Motor neuron (in vitro differentiated cells): ENCODE data around the gene LY6G6D. TPM values are rescaled to one million over a fixed set of nuclear protein-coding genes. Genes with fewer than 3 reads are reported as not detected.
A peak's percentile ranks its signal among the peaks of the same experiment; 100 is the strongest.
"Not testable (repeated sequence)": the region's sequence is repeated elsewhere in the genome, so short reads cannot be mapped to it uniquely, and the experiment has no call there.

Experiments
- ATAC-seq, 8 experiments: fragments of 200-7000 bp; cut with Tn5 transposase; replicated peaks in 6 of 8; 2 replicates each; pipeline ENCODE4 v1.8.0; 2021; ENCODE audit warnings: mild to moderate bottlenecking in 8 of 8, moderate library complexity in 8 of 8
- H3K27ac ChIP-seq, 2 donors: fragments of 250-450 bp; sonication (Bioruptor Pico); 2 replicates each; pipeline ENCODE4 v1.9.0; 2021; ENCODE audit warnings: antibody characterized with exemption in 2 of 2, mild to moderate bottlenecking in 2 of 2, moderate library complexity in 1 of 2
- H3K4me1 ChIP-seq, 2 donors: fragments of 250-450 bp; sonication (Bioruptor Pico); replicated peaks in 1 of 2; 2 replicates each; pipeline ENCODE4 v1.6.1; 2021; ENCODE audit warnings: antibody characterized with exemption in 2 of 2, mild to moderate bottlenecking in 2 of 2, moderate library complexity in 1 of 2
- H3K4me3 ChIP-seq, 5 donors: fragments of 250-450 bp; sonication (Bioruptor Pico); 2 replicates each; pipeline ENCODE4 v1.9.0; 2021; ENCODE audit warnings: antibody characterized with exemption in 5 of 5, mild to moderate bottlenecking in 5 of 5, moderate library complexity in 4 of 5
- WGBS, 10 experiments: fragments of 450-650 bp; shearing (Covaris generic); methylation state at CpG; one replicate each; pipeline ENCODE4 v1.0.0; 2022; 5-methylcytosine and 5-hydroxymethylcytosine counted together
- in situ Hi-C, 9 experiments: fragments of 400-800 bp; cut with MboI; loops; one replicate each; pipeline ENCODE4 v1.15.0; 2021; ENCODE audit warnings: low sequenced_read_pairs in 9 of 9, low pct_unique_long_range_greater_than_20kb in 2 of 9; ENCODE audit not compliant: unreplicated experiment in 9 of 9
- total RNA-seq, 8 experiments: library from RNA; unstranded; fragments of 300-600 nt; gene quantifications; 2 replicates each; pipeline versions ENCODE4 v1.2.3 to v1.2.4, GENCODE V29; 2022

Gene LY6G6D
- total RNA-seq, 8 experiments from 2014 or later, result not detected

DNA sequence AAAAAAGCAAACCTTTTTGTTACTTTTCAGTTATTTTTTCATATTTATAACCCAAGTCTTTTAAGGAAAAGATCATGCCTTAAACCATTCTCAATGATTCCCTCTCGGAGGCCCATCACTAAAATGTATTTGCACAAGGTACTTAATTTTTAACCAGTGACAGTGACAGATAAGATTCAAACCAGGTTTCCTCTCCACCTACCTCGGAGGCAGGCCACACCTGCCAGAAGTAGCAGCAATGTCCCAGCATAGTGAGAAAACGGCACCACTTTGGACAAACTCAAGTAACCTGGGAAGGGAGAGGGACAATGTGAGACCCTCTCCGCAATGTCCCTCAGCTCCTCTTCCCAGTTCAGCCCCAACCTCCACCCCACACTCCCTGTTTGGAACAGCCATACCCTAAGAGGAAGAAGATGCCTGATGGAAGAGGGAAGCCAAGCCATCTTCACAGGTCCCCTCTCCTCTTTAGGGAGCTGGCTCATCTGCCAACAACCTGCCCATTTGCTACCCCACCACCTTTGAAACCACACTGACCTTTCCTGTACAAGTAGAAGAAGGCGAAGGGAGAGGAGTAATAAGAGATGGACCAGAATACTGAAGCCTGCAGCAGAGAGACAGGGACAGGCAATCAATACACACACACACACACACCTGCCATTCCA is 14.3 kb upstream of the LY6G6D start:
- ATAC-seq, result no peak
- H3K4me3 ChIP-seq, result no peak overlapping the region
- peaks cover 10% of the 10 kb centered on the region in 2 donors for H3K4me1 ChIP-seq
- no peak overlapping the region for H3K27ac ChIP-seq
- in situ Hi-C loops, result no loop called here
- WGBS, 10 experiments, result 81 to 100% (median 93%) methylated on average over 1 to 4 of the region's 5 CpGs; no CpG with 5 or more reads in 3 of the 10 experiments

DNA sequence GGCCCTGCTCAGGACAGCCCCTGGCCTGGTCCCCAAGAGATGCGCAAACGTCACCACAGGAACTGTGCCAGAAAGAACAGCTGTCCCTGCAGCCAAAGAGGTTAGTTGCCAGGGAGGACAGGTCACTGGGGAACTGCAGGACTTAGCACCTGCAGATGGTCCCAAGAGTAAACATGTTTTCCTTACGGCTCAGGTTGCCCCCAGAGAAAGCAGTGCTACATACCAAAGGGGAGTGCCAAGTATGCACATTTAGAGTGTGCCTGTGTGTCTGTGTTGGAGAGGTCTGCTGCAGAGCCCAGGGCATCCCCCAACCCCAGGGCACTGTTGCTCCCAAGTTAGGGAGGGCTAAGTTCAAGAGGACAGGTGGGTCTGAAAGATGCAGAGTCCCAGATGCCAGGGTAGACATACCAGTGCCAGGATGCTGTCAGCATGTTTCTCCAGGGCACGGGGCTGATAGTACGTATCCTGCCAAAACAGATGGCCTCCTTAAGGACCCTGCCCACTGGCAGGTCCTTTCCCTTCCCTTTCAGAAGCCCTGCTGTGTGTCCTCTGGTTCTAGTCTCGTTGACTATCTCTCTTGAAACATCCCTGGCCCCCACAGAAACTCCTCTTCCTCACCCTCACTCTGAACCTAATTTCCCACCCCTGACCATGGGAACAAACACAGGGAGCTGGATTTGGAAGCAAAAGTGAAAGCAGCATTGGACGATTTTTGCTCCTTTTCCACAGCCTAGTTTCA is 13.3 kb upstream of the LY6G6D start:
- peak overlapping the region in 1 of 2 donors; percentile 95 for H3K27ac ChIP-seq
- H3K4me3 ChIP-seq, result peak overlapping the region; percentile 67 to 93 (median 85)

DNA sequence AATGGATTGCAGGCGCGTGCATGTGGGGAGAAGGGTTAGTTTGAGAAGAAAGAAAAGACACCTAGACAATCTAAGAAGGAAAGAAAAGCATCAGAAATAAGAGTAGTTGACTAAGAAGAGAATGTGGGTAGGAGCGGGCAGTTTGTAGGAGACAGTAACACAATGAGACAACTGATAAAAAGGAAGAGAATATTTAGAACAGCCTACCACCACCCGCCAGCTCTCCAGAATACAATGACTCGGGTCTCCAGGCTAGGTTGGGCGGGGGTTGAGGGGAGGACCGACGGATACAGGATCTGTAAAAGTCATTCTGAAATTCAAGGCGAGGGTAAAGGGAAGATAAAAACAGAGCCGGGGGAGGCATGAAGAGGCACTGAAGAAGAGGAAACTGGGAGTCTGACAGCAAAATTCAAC is 12.7 kb upstream of the LY6G6D start:
- 0 to 7% (median 0%) methylated on average over 4 to 10 of the region's 10 CpGs for WGBS, 10 experiments
- Histone ChIP-seq H3K4me3 (peak overlapping the region; percentile 67 to 93 (median 85)), H3K27ac (peak overlapping the region; percentile 92 to 95), H3K4me1 (peaks cover 10% of the 10 kb centered on the region in 2 donors)
- ATAC-seq, result peak; percentile 2 to 18 (median 6)
- in situ Hi-C loops, result no loop called here

More for the DNA sequence above, 13.3 kb upstream of the LY6G6D start:
- in situ Hi-C loops, result no loop called here
- 0 to 56% (median 10%) methylated on average over 1 to 6 of the region's 7 CpGs for WGBS, 10 experiments
- H3K4me1 ChIP-seq, result peaks cover 10% of the 10 kb centered on the region in 2 donors
- ATAC-seq, result peak in 4 of 8 experiments; percentile 3 to 31 (median 4)

DNA sequence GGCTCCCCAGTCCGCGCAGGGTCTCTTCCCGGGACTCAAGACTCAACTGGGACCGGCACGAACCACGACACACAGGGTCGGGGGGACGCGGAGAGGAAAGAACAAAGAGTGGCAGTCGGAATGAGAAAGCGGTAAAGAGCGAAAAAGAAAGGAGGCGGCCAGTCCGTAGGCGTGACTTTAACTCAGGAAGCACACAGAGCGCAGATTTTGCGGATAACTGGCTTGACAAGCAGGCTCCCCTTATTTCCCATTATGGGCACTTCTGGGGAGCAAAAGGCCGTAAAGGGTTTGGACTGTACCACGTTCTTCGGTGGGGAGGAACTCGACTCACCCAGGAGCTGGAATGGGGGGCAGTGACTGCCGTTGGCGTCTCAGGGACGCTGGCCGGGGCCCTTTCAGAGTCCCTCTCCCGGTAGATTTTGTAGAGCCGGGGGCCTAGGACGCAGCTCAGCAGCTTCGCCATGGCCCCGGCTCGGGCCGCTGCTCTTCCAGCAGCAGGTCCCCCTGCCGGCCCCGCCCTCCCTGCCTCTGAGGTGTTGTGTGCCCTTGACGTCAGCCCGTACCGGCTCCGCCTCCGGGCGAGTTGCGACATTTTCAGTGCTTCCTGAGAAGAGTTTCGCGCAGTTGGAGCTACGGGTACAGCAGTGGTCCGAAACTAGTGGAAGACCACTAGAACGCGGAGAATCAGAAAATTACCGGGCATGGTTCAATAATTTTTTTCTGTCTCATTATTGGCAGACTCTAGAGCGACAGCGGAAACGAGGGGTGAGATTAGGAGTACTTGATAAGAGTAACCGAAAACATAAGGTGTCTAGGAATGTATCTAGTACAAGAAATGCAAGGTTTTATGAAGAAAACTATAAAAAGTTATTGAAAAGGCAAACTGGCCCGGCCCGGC is 12.1 kb upstream of the LY6G6D start, which contains the start of gene ABHD16A:
ABHD16A (minus strand) TSS at position 506 of the 898 bp plus-strand sequence; CDS start at position 463, 43 bp downstream.
- Histone ChIP-seq H3K4me1 (peaks cover 10% of the 10 kb centered on the region in 2 donors), H3K4me3 (peak within 1 kb of the TSS; percentile 67 to 93 (median 85)), H3K27ac (peak within 1 kb of the TSS; percentile 92 to 95)
- ATAC-seq, result peak; percentile 94 to 98 (median 96)
- in situ Hi-C loops, result no loop called here
- 0 to 7% (median 2%) methylated on average over 3 to 37 of the region's 54 CpGs for WGBS, 10 experiments

DNA sequence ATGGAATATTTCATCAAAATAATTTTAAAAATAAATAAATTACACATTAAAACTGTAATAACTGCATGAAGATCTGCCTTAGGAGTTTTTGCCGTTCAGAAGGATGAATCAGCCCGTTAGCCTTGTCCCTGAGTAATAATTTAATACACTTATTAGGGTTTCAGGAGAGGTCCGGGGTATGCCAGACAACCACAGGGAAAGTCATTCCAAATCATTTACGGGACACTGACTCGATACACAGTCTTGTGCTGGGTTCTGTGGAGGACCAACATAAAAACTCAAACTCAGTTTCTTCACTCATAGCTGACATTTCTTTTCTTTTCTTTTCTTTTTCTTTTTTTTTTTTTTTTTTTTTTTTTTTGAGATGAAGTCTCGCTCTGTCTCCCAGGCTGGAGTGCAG is 9.2 kb upstream of the LY6G6D start:
- WGBS, 10 experiments, result 37 to 100% (median 89%) methylated on average over 3 to 6 of the region's 6 CpGs; no CpG with 5 or more reads in 1 of the 10 experiments
- peaks cover 8 to 10% of the 10 kb centered on the region in 2 donors for H3K4me1 ChIP-seq
- in situ Hi-C loops, result no loop called here
- no peak for ATAC-seq
- H3K27ac ChIP-seq, result no peak overlapping the region
- no peak overlapping the region for H3K4me3 ChIP-seq

DNA sequence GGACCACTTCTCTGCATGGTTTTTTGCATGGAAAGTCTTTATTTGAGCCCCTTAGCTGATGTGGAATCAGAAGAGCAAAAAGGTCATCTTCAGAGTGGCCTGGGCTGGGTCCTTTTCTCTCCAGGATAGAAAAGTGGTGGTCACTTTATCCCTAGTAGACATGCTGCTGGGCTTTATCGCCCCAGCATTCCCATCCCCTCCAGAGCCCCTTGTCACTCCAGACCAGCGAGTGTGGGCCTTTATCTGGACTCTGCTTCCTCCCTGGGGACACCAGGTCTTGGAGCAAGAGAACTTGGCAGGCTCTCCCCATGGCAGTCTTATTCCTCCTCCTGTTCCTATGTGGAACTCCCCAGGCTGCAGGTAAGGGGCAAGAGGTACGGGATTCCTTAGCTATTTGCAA is 8.5 kb upstream of the LY6G6D start, which contains the start of gene LY6G6F:
LY6G6F (plus strand) TSS at position 268 of the 400 bp plus-strand sequence; CDS start at position 309, 41 bp downstream.
- WGBS, 10 experiments, result 20 to 86% (median 57%) methylated on average over 1 to 2 of the region's 3 CpGs; no CpG with 5 or more reads in 5 of the 10 experiments
- in situ Hi-C loops, result no loop called here
- Histone ChIP-seq H3K27ac (no peak within 1 kb of the TSS), H3K4me1 (peaks cover under 1 to 4% of the 10 kb centered on the region in 2 donors), H3K4me3 (no peak within 1 kb of the TSS)
- ATAC-seq, result no peak

DNA sequence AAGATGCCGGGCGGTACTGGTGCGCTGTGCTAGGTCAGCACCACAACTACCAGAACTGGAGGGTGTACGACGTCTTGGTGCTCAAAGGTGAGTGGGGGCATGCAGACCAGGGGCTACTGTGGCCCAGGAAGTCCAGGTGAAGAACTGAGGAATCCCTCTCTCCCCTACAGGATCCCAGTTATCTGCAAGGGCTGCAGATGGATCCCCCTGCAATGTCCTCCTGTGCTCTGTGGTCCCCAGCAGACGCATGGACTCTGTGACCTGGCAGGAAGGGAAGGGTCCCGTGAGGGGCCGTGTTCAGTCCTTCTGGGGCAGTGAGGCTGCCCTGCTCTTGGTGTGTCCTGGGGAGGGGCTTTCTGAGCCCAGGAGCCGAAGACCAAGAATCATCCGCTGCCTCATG is 7.4 kb upstream of the LY6G6D start:
- in situ Hi-C loops, result no loop called here
- no peak for ATAC-seq
- WGBS, 10 experiments, result 68 to 83% methylated on average over 2 to 6 of the region's 10 CpGs; no CpG with 5 or more reads in 8 of the 10 experiments
- H3K4me1 ChIP-seq, result no peaks in the 10 kb centered on the region
- no peak overlapping the region for H3K27ac ChIP-seq
- H3K4me3 ChIP-seq, result no peak overlapping the region

DNA sequence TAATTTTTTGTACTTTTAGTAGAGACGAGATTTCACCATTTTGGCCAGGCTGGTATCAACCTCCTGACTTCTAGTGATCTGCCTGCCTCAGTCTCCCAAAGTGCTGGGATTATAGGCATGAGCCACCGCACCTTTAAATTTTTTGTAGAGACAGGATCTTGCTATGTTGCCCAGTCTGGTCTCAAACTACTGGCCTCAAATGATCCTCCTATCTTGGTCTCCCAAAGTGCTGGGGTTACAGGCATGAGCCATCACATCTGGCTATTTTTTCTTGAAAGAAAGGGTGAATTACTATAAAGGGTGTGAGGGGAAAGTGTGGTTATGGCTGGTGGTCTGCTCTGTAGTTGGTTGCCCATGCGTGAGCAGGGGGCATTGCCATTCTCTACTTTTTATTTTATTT is 6.9 kb upstream of the LY6G6D start:
- ATAC-seq, result no peak
- H3K4me3 ChIP-seq, result no peak overlapping the region
- H3K4me1 ChIP-seq, result no peaks in the 10 kb centered on the region
- in situ Hi-C loops, result no loop called here
- 33 to 100% (median 80%) methylated on average over 1 to 3 of the region's 3 CpGs; no CpG with 5 or more reads in 3 of the 10 experiments for WGBS, 10 experiments
- no peak overlapping the region for H3K27ac ChIP-seq

DNA sequence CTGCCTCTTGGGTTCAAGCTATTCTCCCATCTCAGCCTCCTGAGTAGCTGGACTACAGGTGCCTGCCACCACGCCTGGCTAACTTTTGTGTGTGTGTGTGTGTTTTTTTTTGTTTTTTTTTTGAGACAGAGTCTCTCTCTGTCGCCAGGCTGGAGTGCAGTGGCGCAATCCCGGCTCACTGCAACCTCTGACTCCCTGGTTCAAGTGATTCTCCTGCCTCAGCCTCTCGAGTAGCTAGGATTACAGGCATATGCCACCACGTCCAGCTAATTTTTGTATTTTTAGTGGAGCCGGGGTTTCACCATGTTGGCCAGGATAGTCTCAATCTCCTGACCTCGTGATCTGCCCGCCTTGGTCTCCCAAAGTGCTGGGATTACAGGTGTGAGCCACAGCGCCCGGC is 6.0 kb upstream of the LY6G6D start:
- in situ Hi-C loops, H3K4me1 ChIP-seq, H3K27ac ChIP-seq, ATAC-seq, H3K4me3 ChIP-seq: not testable (repeated sequence)
- 67 to 100% (median 90%) methylated on average over 3 to 6 of the region's 11 CpGs; no CpG with 5 or more reads in 6 of the 10 experiments for WGBS, 10 experiments

DNA sequence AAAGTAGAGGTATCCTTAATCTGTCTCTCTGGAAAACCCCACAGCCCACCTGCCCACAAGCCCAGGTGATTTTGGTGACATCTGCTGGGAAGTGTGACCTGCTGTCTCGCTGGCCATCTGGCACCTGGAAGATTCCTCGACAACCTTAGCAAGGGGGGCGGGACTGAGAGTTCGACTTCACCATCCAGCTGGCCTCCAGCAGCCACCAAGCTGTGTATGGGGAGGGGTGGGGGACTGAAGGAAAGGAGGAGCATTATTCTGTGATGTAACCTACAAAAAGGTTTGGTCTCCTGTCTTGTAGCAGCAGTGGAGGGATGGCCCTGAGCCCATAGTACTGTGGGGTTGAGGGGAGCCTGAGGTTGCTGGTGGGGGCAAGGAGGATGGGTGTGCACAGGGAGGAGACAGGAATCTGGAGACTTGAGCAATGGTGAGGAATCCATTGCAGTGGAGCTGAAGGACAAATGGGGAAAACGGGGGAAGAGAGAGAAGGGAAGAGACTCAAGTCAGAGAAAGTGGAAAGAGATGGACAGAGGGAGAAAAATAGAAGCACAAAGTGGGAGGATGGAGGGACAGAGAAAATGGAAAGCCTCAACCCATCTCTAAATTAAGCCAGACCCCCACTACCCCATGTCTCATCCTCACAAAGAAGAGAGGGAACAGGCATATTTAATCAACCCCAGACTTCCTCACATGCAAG is 4.5 kb upstream of the LY6G6D start:
- no peak for ATAC-seq
- H3K27ac ChIP-seq, result no peak overlapping the region

DNA sequence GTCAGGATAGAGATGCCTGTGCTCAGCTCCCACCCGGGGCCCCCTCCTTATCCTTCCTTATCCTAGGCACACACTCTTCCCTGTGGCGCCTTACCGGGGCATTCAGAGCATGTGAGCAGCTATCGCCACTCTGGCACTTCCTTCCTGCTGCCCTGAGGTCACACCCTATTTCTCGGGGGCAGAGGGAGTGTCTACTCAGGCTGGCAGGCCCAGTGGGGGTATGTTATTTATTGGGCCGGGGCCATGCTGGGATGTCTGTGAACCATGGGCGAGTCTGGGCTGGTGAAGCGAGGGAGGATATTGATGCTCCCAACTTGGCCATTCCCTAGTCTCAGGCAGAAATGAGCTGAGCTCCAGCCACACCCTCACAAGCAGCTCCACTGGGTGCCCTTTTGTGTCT is 3.9 kb upstream of the LY6G6D start:
- Histone ChIP-seq H3K27ac (no peak overlapping the region), H3K4me1 (peaks cover 9 to 12% of the 10 kb centered on the region in 2 donors), H3K4me3 (no peak overlapping the region)
- no peak for ATAC-seq
- in situ Hi-C loops, result no loop called here
- 53 to 87% (median 68%) methylated on average over 3 to 4 of the region's 8 CpGs; no CpG with 5 or more reads in 7 of the 10 experiments for WGBS, 10 experiments

More for the DNA sequence above, 4.5 kb upstream of the LY6G6D start:
- Histone ChIP-seq H3K4me3 (no peak overlapping the region), H3K4me1 (peaks cover 9 to 12% of the 10 kb centered on the region in 2 donors)
- in situ Hi-C loops, result no loop called here
- 0 to 71% (median 50%) methylated on average over 1 to 3 of the region's 5 CpGs; no CpG with 5 or more reads in 5 of the 10 experiments for WGBS, 10 experiments

DNA sequence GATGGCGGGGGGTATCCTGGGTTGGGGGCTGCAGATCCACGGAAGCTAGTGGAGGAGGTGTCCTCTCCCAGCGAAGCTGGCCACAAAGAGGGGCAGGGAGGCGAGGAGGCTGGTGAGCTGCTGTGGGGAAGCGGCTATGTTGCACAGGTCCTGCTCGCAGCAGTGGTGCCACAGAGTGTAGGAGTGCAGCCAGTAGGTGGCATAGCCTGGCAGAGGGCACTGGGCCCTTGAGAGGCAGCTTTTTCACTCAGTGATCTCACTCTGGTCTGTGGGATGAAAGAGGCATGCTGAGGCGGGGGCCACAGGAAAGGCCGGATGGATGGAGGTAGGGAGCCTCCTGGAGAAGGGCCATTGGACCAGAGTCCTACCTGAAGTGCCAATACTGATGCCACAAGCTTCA is 2.9 kb upstream of the LY6G6D start:
- Histone ChIP-seq H3K27ac (no peak overlapping the region), H3K4me1 (peaks cover 9 to 12% of the 10 kb centered on the region in 2 donors), H3K4me3 (no peak overlapping the region)
- in situ Hi-C loops, result no loop called here
- ATAC-seq, result peak in 2 of 8 experiments; percentile 17 to 49
- 88 to 100% (median 93%) methylated on average over 1 to 6 of the region's 8 CpGs; no CpG with 5 or more reads in 6 of the 10 experiments for WGBS, 10 experiments
